HCT116 (cell line): ENCODE data around the gene YBX1.

Experiments used
- EZH2 ChIP-seq: fragments of 200-600 bp; sonication (generic); IDR thresholded peaks from 2 replicates; pipeline ENCODE4 v1.6.1; 2017; ENCODE audit warnings: antibody characterized with exemption, mixed run types
- SIN3A ChIP-seq: IDR thresholded peaks from 2 replicates; pipeline ENCODE4 v1.6.1; 2012; ENCODE audit warnings: low read depth
- SP1 ChIP-seq: IDR thresholded peaks from 2 replicates; pipeline ENCODE4 v1.6.1; 2012; ENCODE audit warnings: low read depth
- TF ChIP-seq, protein P1 (sequence below): IDR thresholded peaks from 2 replicates; pipeline ENCODE4 v1.6.1; 2012; ENCODE audit warnings: low read depth
- TF ChIP-seq, protein P2 (sequence below), 3 experiments: fragments of 200-600 bp in 1 of 3; sonication (generic) in 1 of 3; IDR thresholded peaks in 2 of 3; conservative IDR thresholded peaks in 1 of 3; 2 replicates each; pipeline ENCODE4 v1.5.1; 2012 to 2017; ENCODE audit warnings: low read depth in 2 of 3, low read length in 2 of 3, antibody characterized with exemption in 1 of 3, borderline replicate concordance in 1 of 3, control low read depth in 1 of 3, mild to moderate bottlenecking in 1 of 3, mixed read lengths in 1 of 3, mixed run types in 1 of 3, moderate library complexity in 1 of 3; ENCODE audit not compliant: insufficient read depth in 1 of 3
- TF ChIP-seq, protein P3 (sequence below): IDR thresholded peaks from 2 replicates; pipeline ENCODE4 v1.6.1; 2011; ENCODE audit warnings: mild to moderate bottlenecking, low read length, moderate library complexity; ENCODE audit not compliant: insufficient replicate concordance; ENCODE audit errors: extremely low read depth
- TF ChIP-seq, protein P4 (sequence below): IDR thresholded peaks from 2 replicates; pipeline ENCODE4 v1.6.1; 2012

DNA sequence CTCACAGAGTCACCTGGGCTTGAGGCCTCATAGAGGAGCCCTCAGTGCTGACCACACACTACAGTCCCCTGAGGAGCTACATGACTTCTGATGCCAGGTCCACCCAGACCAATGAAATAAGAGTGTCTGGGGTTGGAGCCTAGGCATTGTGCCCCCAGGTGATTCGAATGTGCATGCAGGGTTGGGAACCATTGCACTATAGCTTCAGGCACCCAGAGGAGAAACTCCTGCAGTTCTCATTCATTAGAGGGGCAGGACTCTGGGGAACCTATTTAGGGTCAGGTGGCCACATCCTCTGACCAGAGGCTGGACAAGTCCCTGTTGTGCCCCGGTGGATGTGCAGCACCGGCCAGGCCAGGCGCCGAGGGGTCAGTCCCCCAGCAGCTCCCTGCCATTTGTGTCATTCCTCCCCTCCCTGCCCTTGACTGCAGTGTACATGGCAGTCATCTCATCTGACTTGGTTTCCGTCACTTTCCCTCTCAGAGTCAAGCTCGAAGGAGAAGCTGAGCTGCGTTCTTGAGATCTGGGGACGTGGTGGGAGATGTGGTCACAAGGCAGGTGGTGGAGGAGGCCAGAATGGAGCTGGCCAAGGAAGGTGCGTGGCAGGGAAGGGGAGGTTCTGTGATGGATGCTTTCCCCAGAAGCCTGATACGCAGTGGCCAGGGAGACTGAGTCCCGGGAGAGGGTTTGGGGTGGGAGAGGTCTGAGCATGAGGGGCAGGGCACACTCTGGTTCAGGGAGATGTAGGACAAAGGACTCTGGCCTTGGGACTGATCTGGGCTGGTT lies 51.4 kb downstream of the YBX1 start:
- TF ChIP-seq, protein P1, sequence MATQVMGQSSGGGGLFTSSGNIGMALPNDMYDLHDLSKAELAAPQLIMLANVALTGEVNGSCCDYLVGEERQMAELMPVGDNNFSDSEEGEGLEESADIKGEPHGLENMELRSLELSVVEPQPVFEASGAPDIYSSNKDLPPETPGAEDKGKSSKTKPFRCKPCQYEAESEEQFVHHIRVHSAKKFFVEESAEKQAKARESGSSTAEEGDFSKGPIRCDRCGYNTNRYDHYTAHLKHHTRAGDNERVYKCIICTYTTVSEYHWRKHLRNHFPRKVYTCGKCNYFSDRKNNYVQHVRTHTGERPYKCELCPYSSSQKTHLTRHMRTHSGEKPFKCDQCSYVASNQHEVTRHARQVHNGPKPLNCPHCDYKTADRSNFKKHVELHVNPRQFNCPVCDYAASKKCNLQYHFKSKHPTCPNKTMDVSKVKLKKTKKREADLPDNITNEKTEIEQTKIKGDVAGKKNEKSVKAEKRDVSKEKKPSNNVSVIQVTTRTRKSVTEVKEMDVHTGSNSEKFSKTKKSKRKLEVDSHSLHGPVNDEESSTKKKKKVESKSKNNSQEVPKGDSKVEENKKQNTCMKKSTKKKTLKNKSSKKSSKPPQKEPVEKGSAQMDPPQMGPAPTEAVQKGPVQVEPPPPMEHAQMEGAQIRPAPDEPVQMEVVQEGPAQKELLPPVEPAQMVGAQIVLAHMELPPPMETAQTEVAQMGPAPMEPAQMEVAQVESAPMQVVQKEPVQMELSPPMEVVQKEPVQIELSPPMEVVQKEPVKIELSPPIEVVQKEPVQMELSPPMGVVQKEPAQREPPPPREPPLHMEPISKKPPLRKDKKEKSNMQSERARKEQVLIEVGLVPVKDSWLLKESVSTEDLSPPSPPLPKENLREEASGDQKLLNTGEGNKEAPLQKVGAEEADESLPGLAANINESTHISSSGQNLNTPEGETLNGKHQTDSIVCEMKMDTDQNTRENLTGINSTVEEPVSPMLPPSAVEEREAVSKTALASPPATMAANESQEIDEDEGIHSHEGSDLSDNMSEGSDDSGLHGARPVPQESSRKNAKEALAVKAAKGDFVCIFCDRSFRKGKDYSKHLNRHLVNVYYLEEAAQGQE, result no peak
- TF ChIP-seq, protein P2, sequence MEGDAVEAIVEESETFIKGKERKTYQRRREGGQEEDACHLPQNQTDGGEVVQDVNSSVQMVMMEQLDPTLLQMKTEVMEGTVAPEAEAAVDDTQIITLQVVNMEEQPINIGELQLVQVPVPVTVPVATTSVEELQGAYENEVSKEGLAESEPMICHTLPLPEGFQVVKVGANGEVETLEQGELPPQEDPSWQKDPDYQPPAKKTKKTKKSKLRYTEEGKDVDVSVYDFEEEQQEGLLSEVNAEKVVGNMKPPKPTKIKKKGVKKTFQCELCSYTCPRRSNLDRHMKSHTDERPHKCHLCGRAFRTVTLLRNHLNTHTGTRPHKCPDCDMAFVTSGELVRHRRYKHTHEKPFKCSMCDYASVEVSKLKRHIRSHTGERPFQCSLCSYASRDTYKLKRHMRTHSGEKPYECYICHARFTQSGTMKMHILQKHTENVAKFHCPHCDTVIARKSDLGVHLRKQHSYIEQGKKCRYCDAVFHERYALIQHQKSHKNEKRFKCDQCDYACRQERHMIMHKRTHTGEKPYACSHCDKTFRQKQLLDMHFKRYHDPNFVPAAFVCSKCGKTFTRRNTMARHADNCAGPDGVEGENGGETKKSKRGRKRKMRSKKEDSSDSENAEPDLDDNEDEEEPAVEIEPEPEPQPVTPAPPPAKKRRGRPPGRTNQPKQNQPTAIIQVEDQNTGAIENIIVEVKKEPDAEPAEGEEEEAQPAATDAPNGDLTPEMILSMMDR (IDR thresholded peaks at IDR 0.05 in 2 of 3, conservative IDR thresholded peaks at IDR 0.05 in 1 of 3; ENCODE audit: borderline replicate concordance in 1 of 3, insufficient read depth in 1 of 3, low read depth in 2 of 3, low read length in 2 of 3), result no peak
- TF ChIP-seq, protein P3, sequence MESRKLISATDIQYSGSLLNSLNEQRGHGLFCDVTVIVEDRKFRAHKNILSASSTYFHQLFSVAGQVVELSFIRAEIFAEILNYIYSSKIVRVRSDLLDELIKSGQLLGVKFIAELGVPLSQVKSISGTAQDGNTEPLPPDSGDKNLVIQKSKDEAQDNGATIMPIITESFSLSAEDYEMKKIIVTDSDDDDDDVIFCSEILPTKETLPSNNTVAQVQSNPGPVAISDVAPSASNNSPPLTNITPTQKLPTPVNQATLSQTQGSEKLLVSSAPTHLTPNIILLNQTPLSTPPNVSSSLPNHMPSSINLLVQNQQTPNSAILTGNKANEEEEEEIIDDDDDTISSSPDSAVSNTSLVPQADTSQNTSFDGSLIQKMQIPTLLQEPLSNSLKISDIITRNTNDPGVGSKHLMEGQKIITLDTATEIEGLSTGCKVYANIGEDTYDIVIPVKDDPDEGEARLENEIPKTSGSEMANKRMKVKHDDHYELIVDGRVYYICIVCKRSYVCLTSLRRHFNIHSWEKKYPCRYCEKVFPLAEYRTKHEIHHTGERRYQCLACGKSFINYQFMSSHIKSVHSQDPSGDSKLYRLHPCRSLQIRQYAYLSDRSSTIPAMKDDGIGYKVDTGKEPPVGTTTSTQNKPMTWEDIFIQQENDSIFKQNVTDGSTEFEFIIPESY, result no peak
- TF ChIP-seq EZH2 (no peak), SIN3A (no peak), SP1 (no peak)
- TF ChIP-seq, protein P4, sequence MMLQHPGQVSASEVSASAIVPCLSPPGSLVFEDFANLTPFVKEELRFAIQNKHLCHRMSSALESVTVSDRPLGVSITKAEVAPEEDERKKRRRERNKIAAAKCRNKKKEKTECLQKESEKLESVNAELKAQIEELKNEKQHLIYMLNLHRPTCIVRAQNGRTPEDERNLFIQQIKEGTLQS, result no peak
